ENCODE measurements around the gene TMEM82. TPM values are rescaled to one million over a fixed set of nuclear protein-coding genes. Genes with fewer than 3 reads are reported as not detected.

The TMEM82 gene
- total and polyA plus RNA-seq, 2 of the 13 experiments (the other 11 are each of a cell fraction or from before 2014, with no cell fraction given): 0.24 to 0.97 TPM

DNA sequence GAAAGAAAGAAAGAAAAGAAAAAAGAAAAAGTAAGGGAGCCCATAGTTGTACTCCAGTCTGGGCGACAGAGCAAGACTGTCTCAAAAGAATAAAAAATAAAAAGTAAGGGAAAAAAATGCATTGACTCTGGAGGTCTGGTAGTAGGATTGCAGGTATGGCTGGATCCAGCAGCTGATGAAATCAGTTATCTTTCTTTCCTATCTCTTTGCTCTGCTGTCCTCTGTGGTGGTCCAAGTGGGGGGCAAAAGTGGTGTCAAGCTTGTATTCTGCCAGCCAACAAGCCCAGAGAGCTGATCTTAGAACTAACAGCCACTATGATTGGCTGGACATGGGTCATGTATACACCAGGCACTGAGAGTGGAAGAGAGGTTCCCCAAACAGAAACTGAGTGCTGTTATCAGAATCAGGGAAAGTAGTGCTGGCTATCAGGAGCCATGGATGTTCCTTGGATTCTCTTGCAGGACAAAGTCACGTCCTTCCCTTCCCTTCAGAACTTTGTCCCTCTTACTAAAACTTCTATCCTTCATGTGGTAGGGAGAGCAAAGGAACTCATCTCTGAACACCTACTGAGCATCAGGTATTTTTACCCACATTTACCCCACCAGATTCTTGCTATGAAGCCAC, 12.8 kb downstream of the TMEM82 start:
- no peak for FAIRE-seq
- intact Hi-C loops (cut with micrococcal nuclease; ENCODE audit: unreplicated experiment): no loop called here
- H3K4me2 ChIP-seq (ENCODE audit: low read depth, low read length): no peak overlapping the region
- H3K79me2 ChIP-seq (ENCODE audit: insufficient read depth, low read length): peaks cover 2% of the 10 kb centered on the region
- H3K4me3 ChIP-seq (replicated peaks in 1 of 3; ENCODE audit: insufficient read depth in 1 of 3, low read depth in 2 of 3, low read length in 3 of 3): no peak overlapping the region
- H3K9me3 ChIP-seq (ENCODE audit: low read length): no peaks in the 10 kb centered on the region
- H3K4me1 ChIP-seq (ENCODE audit: insufficient read depth, low read length): peaks cover 62% of the 10 kb centered on the region
- no peaks in the 10 kb centered on the region for H4K20me1 ChIP-seq (ENCODE audit: insufficient read depth, low read length)
- POLR2A ChIA-PET: no interaction called here
- no TSS peak for BruUV-seq (replicated peaks)
- in situ Hi-C loops (cut with HindIII; ENCODE audit: extremely low pct_ligation_motif_present, low pct_unique_long_range_greater_than_20kb): no loop called here
- ATAC-seq: no peak
- no peak overlapping the region for H2AFZ ChIP-seq (ENCODE audit: low read length)
- no peaks in the 10 kb centered on the region for H3K36me3 ChIP-seq (replicated peaks in 1 of 2; ENCODE audit: control insufficient read depth in 1 of 2, insufficient read depth in 2 of 2, low read length in 2 of 2)
- TF ChIP-seq GZF1 (CRISPR knock-in tag; IDR thresholded peaks at IDR 0.05) (no peak), SYNCRIP (IDR thresholded peaks at IDR 0.05; ENCODE audit: insufficient read depth, low read depth, low read length) (no peak), KDM1A (CRISPR knock-in tag; IDR thresholded peaks at IDR 0.05) (0 out of 2 replicates have a peak, but pooled peaks have one; percentile 11), RCOR2 (CRISPR knock-in tag; IDR thresholded peaks at IDR 0.05) (no peak), ZNF260 (CRISPR knock-in tag; IDR thresholded peaks at IDR 0.05; ENCODE audit: borderline replicate concordance, low read depth) (no peak), TFE3 (CRISPR knock-in tag; IDR thresholded peaks at IDR 0.05) (no peak), DDIT3 (CRISPR knock-in tag; IDR thresholded peaks at IDR 0.05) (no peak), ZNF329 (CRISPR knock-in tag; IDR thresholded peaks at IDR 0.05; ENCODE audit: low read depth) (peak; percentile 99), ZNF761 (CRISPR knock-in tag; conservative IDR thresholded peaks at IDR 0.05) (no peak), GTF2F1 (IDR thresholded peaks at IDR 0.05; ENCODE audit: low read length) (no peak)
- TF ChIP-seq, protein P1, sequence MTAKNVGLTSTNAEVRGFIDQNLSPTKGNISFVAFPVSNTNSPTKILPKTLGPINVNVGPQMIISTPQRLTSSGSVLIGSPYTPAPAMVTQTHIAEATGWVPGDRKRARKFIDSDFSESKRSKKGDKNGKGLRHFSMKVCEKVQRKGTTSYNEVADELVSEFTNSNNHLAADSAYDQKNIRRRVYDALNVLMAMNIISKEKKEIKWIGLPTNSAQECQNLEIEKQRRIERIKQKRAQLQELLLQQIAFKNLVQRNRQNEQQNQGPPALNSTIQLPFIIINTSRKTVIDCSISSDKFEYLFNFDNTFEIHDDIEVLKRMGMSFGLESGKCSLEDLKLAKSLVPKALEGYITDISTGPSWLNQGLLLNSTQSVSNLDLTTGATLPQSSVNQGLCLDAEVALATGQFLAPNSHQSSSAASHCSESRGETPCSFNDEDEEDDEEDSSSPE (CRISPR knock-in tag; IDR thresholded peaks at IDR 0.05): no peak
- TF ChIP-seq, protein P2, sequence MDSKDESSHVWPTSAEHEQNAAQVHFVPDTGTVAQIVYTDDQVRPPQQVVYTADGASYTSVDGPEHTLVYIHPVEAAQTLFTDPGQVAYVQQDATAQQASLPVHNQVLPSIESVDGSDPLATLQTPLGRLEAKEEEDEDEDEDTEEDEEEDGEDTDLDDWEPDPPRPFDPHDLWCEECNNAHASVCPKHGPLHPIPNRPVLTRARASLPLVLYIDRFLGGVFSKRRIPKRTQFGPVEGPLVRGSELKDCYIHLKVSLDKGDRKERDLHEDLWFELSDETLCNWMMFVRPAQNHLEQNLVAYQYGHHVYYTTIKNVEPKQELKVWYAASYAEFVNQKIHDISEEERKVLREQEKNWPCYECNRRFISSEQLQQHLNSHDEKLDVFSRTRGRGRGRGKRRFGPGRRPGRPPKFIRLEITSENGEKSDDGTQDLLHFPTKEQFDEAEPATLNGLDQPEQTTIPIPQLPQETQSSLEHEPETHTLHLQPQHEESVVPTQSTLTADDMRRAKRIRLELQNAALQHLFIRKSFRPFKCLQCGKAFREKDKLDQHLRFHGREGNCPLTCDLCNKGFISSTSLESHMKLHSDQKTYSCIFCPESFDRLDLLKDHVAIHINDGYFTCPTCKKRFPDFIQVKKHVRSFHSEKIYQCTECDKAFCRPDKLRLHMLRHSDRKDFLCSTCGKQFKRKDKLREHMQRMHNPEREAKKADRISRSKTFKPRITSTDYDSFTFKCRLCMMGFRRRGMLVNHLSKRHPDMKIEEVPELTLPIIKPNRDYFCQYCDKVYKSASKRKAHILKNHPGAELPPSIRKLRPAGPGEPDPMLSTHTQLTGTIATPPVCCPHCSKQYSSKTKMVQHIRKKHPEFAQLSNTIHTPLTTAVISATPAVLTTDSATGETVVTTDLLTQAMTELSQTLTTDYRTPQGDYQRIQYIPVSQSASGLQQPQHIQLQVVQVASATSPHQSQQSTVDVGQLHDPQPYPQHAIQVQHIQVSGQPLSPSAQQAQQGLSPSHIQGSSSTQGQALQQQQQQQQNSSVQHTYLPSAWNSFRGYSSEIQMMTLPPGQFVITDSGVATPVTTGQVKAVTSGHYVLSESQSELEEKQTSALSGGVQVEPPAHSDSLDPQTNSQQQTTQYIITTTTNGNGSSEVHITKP (CRISPR knock-in tag; IDR thresholded peaks at IDR 0.05; ENCODE audit: low read depth): no peak
- no peak overlapping the region for H3K9ac ChIP-seq (ENCODE audit: insufficient read depth, low read depth, low read length)
- CTCF ChIA-PET (ENCODE audit: low intra/inter-chr PET ratio, low total read pairs): no interaction called here
- DNase-seq (ENCODE audit: low spot score): no peak
- H3K27ac ChIP-seq (ENCODE audit: extremely low read length, insufficient read depth, low read length): no peak overlapping the region
- peaks cover 1 to 38% of the 10 kb centered on the region in 2 experiments for H3K27me3 ChIP-seq (ENCODE audit: control insufficient read depth in 1 of 2, insufficient read depth in 2 of 2, low read length in 2 of 2)
- WGBS (ENCODE audit: low lambda C conversion rate): 51% methylated on average over 2 of the region's 2 CpGs
